ENCODE data around the gene YY1AP1.

- TF ChIP-seq GATA2 (IDR thresholded peaks at IDR 0.05; ENCODE audit: low read depth, low read length) (no peak), GATA3 (IDR thresholded peaks at IDR 0.05; ENCODE audit: low read depth, low read length) (no peak)
Measured at GRCh38 chr1:155657463-155657862, 31.1 kb downstream of the YY1AP1 start.

Measured in SH-SY5Y (cell line).